NCI-H1694 treated with DMSO at 0.1 percent for 48 hours (cell line): ENCODE measurements around the gene LELP1.
"Not testable (repeated sequence)": the region's sequence is repeated elsewhere in the genome, so short reads cannot be mapped to it uniquely, and the experiment has no call there.

Source experiments
- DNase-seq: peaks from one replicate; lab custom pipeline; 2025; lab: John Stamatoyannopoulos, UW

The LELP1 gene

DNA sequence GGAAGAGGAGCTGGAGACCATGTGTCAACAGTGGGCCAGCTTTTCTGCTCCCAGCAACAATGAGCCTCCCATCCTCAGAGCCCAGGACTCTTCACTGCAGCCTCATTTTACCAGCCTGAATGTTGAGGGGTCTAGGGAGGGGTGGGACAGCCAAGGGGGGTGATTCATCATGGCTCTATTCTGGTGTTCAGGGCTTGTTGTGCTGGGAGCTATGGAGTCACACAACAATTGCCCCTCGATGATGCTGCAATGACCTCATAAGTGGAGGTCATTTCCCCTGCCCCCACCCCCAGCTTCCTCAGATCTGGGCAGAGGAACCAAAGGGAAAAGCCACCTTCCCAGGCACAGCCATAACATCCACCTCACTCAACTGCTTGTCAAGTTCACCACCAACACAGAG is at the start of gene LELP1:
Gene LELP1, plus strand, starts transcription at position 301 of the 400 bp plus-strand sequence. CDS start 1,278 bp downstream, outside the sequence.
- DNase-seq, result no peak

DNA sequence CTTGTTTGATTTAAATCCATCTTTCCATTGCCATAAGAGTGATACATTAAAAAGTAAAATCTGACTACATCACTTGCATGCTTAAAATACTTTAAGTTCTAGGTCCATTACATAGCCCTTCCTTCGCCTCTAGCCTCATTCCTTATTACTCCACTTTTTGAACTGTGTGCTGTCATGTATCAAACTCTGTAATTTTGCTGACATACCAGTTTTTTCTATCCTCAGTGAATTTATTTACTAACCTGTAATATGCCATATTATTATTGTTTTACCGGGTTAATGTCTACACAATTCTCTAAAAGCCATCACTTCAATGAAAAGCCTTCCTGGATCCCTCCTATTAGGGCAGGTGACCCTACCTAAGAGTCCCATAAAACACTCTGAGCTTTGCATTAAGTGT is 47.7 kb upstream of the LELP1 start:
- no peak for DNase-seq

DNA sequence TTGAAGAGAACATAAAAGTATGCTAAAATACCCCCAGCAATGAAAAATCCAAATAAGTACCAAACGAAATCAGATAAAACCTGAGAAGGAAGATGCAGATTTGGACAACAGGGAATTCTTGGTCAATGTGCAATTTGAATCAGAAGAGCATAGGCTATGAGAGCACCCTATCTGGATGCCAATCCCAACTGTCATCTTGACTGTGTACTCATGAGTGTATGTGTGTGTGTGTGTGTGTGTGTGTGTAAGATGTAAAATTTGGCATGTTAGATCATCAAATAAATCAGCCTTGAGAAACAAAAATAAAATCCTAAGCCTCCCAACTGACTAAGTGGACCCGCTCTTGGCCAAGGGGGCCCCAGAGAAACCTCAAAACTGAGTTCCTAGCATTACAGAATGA is 34.5 kb upstream of the LELP1 start:
- no peak for DNase-seq

- DNase-seq, result no peak
Measured at GRCh38 chr1:153174624-153175023, 28.6 kb upstream of the LELP1 start.

- DNase-seq, result no peak
Measured at GRCh38 chr1:153178922-153179321, 24.3 kb upstream of the LELP1 start.

- no peak for DNase-seq
Measured at GRCh38 chr1:153180556-153180955, 22.7 kb upstream of the LELP1 start.

DNA sequence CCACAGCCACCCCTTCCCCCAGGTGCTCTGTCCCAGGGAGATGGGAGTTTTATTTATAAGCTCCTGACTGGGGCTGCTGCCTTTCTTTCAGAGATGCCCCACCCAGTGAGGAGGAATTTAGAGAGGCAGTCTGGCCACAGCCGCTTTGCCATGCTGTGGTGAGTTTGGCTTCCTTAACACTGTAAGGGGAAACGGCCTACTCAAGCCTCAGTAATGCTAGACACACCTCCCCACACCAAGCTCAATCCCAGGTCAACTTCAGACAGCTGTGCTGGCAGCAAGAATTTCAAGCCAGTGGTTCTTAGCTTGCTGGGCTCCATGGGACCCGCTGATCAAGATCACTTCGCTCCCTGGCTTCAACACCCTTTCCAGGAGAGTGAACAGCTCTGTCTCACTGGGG is 14.9 kb upstream of the LELP1 start:
- DNase-seq, result not testable (repeated sequence)

- no peak for DNase-seq
Measured at GRCh38 chr1:153190373-153190772, 12.9 kb upstream of the LELP1 start.

DNA sequence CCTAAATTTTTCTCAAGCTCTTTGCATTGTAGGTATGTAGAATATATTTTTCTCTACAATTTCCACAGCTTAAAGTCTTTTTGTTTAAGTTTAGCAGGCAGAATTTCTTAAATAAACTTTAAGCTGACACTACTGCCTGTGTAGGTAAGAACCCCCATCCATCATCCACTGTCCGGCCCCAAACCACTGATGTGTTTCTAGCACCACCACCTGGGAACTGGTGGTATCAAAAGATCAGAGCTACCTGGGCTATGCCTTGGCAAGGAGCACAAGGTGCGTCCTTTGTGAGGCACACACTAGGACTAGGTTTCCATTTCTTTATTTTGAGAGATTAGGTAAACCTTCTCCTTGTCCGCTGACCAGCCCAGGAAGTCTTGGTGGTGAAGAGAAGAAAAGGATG is 10.5 kb upstream of the LELP1 start:
- no peak for DNase-seq

DNA sequence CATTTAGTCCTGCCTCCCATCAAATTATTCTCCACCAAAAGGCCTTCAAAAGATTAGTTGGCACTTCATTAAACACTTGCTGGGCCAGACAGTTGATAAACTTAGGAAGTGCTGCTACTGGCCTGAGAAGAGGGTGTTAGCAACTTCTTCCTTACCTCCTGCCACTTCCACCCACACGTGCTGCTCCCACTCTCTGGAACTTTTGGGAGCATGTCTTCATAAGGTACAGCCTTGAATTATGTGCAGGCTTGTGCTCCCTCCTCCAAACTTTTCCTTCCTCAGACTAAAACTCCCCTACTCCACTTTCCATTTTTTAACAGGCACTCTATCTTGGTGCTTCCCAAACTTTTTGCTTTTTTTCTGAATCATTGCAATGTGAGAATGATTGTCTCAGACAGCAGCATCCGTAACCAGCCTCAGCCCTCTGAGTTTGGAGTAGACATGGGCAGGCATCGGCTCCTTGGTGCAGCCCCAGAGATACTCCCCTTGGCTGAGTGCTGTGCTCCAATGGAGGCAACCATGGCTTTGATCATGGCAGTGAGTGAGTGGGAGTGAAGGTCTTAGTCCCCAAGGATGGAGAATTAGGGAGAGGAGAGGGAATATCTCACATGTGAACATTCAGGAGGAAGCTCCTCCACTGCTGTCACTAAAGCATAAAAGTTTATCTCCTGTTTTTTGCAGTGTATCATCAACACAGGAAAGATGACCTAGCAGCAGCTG is 8.7 kb upstream of the LELP1 start:
- no peak for DNase-seq

DNA sequence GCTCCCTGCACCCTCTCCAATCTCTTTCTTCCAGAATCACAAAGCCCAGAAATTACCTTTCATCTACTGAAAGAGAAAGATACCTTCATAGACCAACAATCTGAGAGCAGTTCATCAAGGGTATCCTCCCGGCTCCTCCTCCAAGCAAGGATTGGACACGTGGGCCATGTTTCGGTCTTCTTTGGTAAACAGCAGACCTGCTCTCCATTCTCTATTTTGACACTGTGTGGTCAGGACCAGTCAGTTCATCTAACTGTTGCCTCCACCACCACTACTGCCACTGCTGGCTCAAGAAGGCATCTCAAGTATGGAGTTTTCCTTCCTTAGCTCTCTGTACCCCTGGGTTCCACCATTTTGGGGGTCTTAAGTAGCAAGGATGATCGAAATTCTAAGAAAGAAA is 8.0 kb upstream of the LELP1 start:
- DNase-seq, result no peak

DNA sequence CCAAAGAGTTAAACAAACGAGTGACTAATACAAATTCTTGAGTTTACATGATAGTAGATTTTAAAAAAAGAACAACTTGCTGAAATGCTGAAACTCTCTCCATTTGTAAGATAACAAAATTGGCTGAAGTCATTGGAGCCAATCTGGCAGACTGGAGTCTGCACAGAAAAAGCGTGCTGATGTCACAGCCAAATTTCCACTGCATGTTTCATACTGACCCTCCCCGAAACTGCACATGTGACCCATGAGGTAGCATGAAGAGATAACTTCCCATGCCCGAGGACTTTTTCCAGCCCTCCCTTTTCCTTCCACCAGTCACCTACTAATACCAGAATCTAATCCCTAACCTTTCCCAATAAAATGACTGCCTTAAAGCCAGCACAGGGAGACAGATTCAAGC is 1.2 kb upstream of the LELP1 start:
- DNase-seq, result no peak

GRCh38 chr1:153206631-153207030 is 3.4 kb downstream of the LELP1 start:
- DNase-seq, result no peak

DNA sequence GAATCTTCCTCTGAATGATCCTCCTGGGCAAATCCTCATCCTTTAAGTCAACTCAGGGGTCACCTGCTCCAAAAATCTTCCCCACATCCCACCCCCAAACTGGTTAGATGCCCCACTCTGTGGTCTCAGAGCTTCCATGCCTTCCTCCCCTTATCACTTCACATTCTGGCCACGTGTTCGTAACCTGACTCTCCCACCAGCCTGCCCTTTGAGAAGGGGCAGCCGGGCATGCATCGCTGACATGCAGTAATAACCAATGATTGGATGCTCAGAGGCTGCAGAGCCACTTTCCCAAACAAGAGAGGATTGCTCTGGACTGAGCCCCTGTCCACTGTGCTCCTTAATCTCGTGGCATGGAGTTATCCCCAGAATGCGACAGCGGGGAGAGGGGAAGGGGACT is 7.0 kb downstream of the LELP1 start:
- DNase-seq, result no peak

- DNase-seq, result no peak
Measured at GRCh38 chr1:153212201-153212600, 9.0 kb downstream of the LELP1 start.

DNA sequence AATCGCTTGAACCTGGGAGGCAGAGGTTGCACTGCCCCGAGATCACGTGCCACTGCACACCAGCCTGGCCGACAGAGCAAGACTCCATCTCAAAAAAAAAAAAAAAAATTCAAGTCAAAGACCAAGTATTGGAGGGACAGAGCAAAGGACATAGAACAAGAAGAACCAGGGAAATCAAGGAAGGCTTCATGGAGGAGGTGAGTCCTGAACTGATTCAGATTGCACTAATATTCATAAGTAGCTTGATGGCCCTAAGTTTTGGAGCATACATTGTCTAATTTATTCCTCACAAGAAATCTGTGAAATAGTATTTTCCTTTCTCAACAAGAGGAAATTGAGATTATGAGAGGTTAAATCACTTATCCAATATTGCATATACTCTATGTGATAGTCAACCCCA is 10.3 kb downstream of the LELP1 start:
- DNase-seq, result no peak

DNA sequence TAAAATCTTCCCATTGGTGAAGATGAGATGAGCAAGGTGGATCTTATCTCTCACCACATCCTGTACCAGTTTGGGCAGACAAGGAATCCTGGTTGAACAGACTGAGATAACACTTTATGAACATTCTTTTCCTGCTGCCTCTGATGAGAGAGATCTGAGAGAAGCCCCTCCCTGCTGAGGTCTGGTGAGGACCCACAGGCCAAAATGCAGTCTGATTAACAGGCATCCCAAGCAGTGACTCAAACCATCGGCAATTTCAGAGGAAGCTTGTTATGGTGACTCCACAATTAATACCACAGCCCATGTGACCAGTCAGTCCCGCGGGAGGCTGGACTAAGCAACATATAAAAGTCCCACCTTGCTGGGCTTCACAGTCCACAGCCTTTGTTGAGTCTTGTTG is 14.0 kb downstream of the LELP1 start, which contains the start of gene PRR9:
Gene PRR9, plus strand, starts transcription at position 373 of the 400 bp plus-strand sequence. CDS start 561 bp downstream, outside the sequence.
- DNase-seq, result no peak

- DNase-seq, result no peak
Measured at GRCh38 chr1:153217744-153218416, 14.7 kb downstream of the LELP1 start.

DNA sequence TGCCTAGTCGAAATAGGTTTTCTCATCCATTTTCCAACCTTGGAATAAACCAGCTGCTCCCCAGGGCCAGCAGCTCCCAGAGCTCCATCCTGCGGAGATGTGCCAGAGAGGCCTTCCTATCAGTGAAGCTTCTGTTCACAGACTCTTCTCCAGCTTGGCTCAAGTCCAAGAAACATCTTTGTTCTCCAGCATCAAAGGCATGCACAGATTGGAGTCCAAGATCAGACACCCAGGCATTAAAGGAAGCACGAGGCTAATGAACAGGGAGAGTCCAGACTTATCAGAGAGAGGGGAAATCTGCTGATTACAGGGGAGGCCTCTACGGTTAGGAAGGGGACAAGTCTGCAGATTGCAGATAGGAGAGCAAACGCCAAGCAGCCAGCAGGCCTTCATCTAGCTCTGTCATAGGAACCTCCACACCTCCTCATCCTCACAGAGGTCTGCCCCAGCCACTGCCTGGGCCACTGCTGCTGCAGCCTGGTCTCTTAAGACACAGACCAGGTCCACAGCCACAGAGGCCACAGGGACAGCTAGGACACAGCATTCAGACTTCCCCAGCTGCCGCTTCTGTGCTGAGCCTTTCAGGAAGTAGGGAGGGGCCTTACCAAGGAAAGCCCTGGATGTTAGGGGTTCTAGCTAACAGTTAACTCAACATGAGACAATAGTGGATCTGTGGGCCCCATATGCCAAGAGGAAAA is 17.5 kb downstream of the LELP1 start:
- DNase-seq, result no peak

DNA sequence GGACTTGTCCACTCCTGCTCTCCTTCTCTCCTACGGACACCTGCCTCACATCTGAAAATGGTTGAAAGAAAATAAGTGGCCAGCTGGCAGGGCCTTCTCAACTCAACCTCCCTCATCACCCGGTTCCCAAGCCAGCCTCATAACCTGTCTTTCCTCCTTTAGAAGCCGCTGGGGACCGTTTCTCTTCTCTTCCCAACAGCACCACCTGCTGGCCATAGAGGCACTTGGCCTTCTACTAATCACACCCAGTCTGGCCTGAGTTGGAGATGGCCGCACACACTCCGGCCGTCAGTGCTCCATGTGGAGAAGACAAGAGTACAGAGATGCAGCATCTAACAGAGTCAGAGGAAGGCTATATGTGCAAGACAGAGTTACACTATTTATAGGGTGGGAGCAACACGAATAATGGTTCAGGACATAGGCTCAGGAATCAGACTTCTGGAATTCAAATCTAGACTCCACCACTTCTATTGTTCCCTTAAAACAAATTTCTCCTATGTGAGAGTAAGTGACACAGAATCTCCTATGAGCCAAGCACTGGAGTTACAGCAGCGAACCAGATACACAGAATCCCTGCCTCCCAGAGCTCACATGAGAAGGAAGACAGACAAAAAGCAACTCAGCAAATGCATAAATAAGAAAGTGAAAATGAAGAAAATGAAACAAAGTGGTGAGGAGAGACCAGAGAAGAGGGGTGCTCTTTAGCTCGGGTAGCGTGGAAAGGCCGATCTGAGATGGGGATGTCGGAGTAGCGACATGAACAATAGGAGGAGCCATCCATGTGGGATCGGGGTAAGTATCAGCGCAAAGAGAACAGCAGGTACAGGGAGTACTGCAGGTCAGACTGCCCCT is 20.0 kb downstream of the LELP1 start:
- peak; percentile 12 for DNase-seq

DNA sequence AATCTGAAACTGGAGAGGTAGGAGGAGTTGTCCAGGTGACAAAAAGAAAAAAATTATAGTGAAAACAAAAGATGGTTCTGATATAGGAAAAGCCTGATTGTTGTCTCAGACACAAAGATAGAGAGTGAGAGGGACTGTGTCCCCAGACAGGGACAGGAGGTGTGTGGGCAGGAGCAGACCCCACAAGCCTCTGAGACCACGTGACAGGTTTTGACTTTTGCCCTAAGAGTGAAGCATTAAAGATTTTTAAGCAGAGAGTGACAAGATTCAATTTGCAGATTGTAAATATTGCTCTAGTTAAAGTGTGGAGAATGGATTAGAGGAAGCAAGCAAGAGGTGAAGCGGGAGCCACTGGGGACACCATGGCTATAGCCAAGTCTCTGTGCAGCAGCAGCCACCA is 24.6 kb downstream of the LELP1 start:
- DNase-seq, result no peak

DNA sequence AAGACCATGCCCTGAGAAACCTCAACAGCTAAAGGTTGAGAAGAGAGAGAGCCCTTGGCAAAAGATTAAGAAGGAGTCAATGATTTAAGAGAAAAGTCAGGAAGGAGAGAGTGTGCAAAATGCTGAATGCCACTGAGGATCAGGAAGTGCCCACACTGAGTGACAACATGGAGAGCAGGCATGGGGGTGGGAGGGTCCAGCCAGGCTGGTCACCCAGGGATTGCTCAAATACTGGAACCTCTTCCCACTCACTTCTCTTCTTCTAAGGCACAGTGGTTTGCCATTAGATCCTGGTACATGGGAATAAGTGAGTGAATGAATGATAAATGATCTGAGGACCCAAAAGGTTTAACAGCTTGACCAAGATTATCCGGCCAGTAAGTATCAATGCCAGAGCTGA is 25.3 kb downstream of the LELP1 start:
- no peak for DNase-seq
